A673 (cell line): Measurements from ENCODE around the gene CDH4. TPM values are rescaled to one million over a fixed set of nuclear protein-coding genes. Genes with fewer than 3 reads are reported as not detected.

Source experiments
- BruUV-seq: library from RNA; stranded (reverse); fragments of 400-500 nt; replicated peaks from 2 replicates; lab custom pipeline; 2021; lab: Mats Ljungman, UMichigan
- CTCF ChIA-PET: fragments of 300-600 bp; sonication (Branson Sonifier 250); formaldehyde crosslinking; loops from one replicate; lab custom pipeline; 2022; ENCODE audit warnings: antibody characterized with exemption; lab: Charles Lee
- POLR2A ChIA-PET: fragments of 300-600 bp; sonication (Branson Sonifier 250); formaldehyde crosslinking; loops from one replicate; lab custom pipeline; 2022; ENCODE audit warnings: antibody characterized with exemption; ENCODE audit not compliant: low non-redundant PET; lab: Charles Lee
- DNase-seq: peaks from one replicate; pipeline ENCODE4 v3.0.0-alpha.2; 2015; ENCODE audit warnings: low spot score
- H3K27ac ChIP-seq: fragments of 200-600 bp; sonication (generic); 2 replicates; pipeline ENCODE4 v1.5.1; 2016; ENCODE audit warnings: mixed run types, low read depth, mild to moderate bottlenecking, mixed read lengths, antibody characterized with exemption, low read length; ENCODE audit not compliant: poor library complexity, severe bottlenecking
- H3K27me3 ChIP-seq: fragments of 200-600 bp; sonication (generic); replicated peaks from 2 replicates; pipeline ENCODE4 v1.6.1; 2017; ENCODE audit warnings: mixed run types, low read depth, mild to moderate bottlenecking, mixed read lengths, antibody characterized with exemption, low read length; ENCODE audit not compliant: insufficient read depth, poor library complexity
- H3K36me3 ChIP-seq: fragments of 200-600 bp; sonication (generic); 2 replicates; pipeline ENCODE4 v1.6.1; 2016; ENCODE audit warnings: mixed run types, mild to moderate bottlenecking, mixed read lengths, antibody characterized with exemption, low read length; ENCODE audit not compliant: insufficient read depth, poor library complexity, severe bottlenecking
- H3K4me1 ChIP-seq: fragments of 200-600 bp; sonication (generic); 2 replicates; pipeline ENCODE4 v1.6.1; 2017; ENCODE audit warnings: mixed run types, mild to moderate bottlenecking, mixed read lengths, antibody characterized with exemption, low read length; ENCODE audit not compliant: insufficient read depth, poor library complexity, severe bottlenecking
- H3K4me3 ChIP-seq: fragments of 200-600 bp; sonication (generic); 2 replicates; pipeline ENCODE4 v1.5.1; 2016; ENCODE audit warnings: low read depth, mixed run types, mild to moderate bottlenecking, mixed read lengths, low read length; ENCODE audit not compliant: poor library complexity, severe bottlenecking
- H3K9me3 ChIP-seq: fragments of 200-600 bp; sonication (generic); 2 replicates; pipeline ENCODE4 v1.6.1; 2016; ENCODE audit warnings: mixed run types, low read depth, mild to moderate bottlenecking, mixed read lengths, antibody characterized with exemption, low read length; ENCODE audit not compliant: poor library complexity, severe bottlenecking
- EZH2 ChIP-seq: fragments of 200-600 bp; sonication (generic); IDR thresholded peaks from 2 replicates; pipeline ENCODE4 v1.6.1; 2017; ENCODE audit warnings: borderline replicate concordance, low read depth, mild to moderate bottlenecking, mixed read lengths, antibody characterized with exemption, low read length; ENCODE audit not compliant: poor library complexity, severe bottlenecking
- intact Hi-C: fragments of 100-400 bp; cut with micrococcal nuclease; formaldehyde crosslinking; loops from one replicate; pipeline ENCODE4 v1.10.0; 2022; ENCODE audit not compliant: unreplicated experiment
- total RNA-seq: library from RNA; stranded (reverse); gene quantifications from 2 replicates; pipeline ENCODE4 v1.2.3, GENCODE V29; 2021
- TF ChIP-seq, protein P1 (sequence below): fragments of 300-800, 200-600 bp; sonication (generic); conservative IDR thresholded peaks from 2 replicates; pipeline ENCODE4 v1.5.1; 2017; ENCODE audit warnings: low read depth, mild to moderate bottlenecking, antibody characterized with exemption, low read length, moderate library complexity, mixed read lengths

Gene CDH4
- total RNA-seq, 1 experiment from 2014 or later = 8.3 TPM

DNA sequence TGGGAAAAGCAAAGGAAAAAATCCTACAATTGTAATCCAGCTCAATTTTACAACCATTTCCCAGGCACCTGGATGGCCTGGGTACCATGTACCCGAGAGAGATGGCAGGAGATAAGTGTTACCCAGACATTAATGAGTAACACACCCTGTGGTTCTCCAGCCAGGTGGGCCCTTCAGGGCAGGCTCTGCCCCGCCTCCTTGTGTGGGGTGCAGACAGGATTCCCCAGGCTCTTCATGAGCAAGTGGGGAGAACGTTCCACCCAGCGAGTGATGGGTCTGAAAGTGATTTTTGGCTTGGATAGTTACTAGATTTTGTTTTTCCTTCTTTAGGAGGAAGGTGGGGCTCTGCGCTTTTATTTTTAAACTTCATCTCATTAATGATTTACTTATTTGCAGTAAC is 569.7 kb downstream of the CDH4 start:
- intact Hi-C loops = no loop called here
- H3K27ac ChIP-seq = no peak overlapping the region
- H3K4me3 ChIP-seq = no peak overlapping the region
- H3K9me3 ChIP-seq = no peaks in the 10 kb centered on the region
- no TSS peak for BruUV-seq
- H3K27me3 ChIP-seq = peaks cover 8% of the 10 kb centered on the region
- no peak for DNase-seq
- CTCF ChIA-PET = no interaction called here
- no peaks in the 10 kb centered on the region for H3K36me3 ChIP-seq
- POLR2A ChIA-PET = no interaction called here
- H3K4me1 ChIP-seq = no peaks in the 10 kb centered on the region
- TF ChIP-seq, protein P1, sequence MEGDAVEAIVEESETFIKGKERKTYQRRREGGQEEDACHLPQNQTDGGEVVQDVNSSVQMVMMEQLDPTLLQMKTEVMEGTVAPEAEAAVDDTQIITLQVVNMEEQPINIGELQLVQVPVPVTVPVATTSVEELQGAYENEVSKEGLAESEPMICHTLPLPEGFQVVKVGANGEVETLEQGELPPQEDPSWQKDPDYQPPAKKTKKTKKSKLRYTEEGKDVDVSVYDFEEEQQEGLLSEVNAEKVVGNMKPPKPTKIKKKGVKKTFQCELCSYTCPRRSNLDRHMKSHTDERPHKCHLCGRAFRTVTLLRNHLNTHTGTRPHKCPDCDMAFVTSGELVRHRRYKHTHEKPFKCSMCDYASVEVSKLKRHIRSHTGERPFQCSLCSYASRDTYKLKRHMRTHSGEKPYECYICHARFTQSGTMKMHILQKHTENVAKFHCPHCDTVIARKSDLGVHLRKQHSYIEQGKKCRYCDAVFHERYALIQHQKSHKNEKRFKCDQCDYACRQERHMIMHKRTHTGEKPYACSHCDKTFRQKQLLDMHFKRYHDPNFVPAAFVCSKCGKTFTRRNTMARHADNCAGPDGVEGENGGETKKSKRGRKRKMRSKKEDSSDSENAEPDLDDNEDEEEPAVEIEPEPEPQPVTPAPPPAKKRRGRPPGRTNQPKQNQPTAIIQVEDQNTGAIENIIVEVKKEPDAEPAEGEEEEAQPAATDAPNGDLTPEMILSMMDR = no peak
- TF ChIP-seq EZH2 = no peak

DNA sequence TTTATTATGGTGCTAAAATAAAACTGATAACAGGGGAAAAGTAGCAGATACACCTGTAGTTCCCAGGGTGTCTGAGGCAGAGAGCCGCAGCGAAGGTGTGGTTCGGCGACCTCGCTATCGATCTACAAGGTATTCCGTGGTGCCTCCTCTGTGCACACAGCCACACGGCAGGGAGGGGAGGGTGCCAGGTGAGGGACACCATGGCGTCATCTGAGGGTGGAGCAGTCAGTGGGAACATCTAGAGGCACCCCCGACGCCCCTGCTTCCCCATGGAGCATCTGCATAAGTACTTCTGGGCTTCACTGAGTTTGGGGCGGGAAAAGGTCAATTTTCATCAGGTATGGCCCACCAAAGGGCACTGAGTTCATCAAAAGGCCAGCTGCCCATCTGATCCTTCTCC is 570.3 kb downstream of the CDH4 start:
- no peak for TF ChIP-seq EZH2
- TF ChIP-seq, protein P1 = no peak
- H3K9me3 ChIP-seq = no peaks in the 10 kb centered on the region
- ChIA-PET POLR2A (no interaction called here), CTCF (no interaction called here)
- no peaks in the 10 kb centered on the region for H3K36me3 ChIP-seq
- peaks cover 8% of the 10 kb centered on the region for H3K27me3 ChIP-seq
- BruUV-seq = no TSS peak
- no peak overlapping the region for H3K4me3 ChIP-seq
- no peaks in the 10 kb centered on the region for H3K4me1 ChIP-seq
- intact Hi-C loops = no loop called here
- DNase-seq = no peak
- no peak overlapping the region for H3K27ac ChIP-seq

DNA sequence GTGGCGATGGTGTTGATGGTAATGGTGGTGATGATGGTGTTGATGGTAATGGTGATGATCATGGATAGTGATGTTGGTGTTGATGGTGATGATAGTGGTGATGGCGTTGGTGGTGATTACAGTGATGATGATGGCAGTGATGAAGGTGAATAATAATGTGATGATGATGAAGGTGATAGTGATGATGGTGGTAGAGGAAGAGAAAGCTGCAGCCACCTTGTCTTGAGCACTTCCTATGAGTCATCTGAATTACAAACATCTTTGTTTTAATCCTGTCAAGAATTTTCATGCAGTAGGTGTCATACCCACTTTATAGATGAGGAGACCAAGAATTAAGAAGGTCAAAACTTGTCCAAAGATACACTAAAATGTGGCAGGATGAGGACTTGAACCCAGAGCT is 571.2 kb downstream of the CDH4 start:
- Histone ChIP-seq H3K36me3 (no peaks in the 10 kb centered on the region), H3K27me3 (peaks cover 8% of the 10 kb centered on the region), H3K4me1 (no peaks in the 10 kb centered on the region), H3K4me3 (no peak overlapping the region), H3K27ac (no peak overlapping the region), H3K9me3 (no peaks in the 10 kb centered on the region)
- TF ChIP-seq, protein P1 = no peak
- no peak for TF ChIP-seq EZH2
- no TSS peak for BruUV-seq
- DNase-seq = no peak
- ChIA-PET POLR2A (no interaction called here), CTCF (no interaction called here)
- intact Hi-C loops = no loop called here
